Mucosa of descending colon (tissue), 3 donors: ENCODE measurements around the gene IGIP. TPM values are rescaled to one million over a fixed set of nuclear protein-coding genes. Genes with fewer than 3 reads are reported as not detected.

ENCODE experiments used
- ATAC-seq: fragments of 200-7000 bp; cut with Tn5 transposase; one replicate; pipeline ENCODE4 v1.9.1; 2020; ENCODE audit warnings: mild to moderate bottlenecking, moderate library complexity
- DNase-seq, 3 donors: peaks; one replicate each; pipeline ENCODE4 v3.0.0-alpha.2; 2020
- H3K36me3 ChIP-seq: fragments of 200-600 bp; one replicate; pipeline ENCODE4 v1.8.0; 2021; ENCODE audit warnings: low read depth, mild to moderate bottlenecking
- H3K4me1 ChIP-seq: fragments of 200-600 bp; one replicate; pipeline ENCODE4 v1.8.0; 2021; ENCODE audit warnings: low read depth, mild to moderate bottlenecking
- H3K4me3 ChIP-seq: fragments of 200-600 bp; one replicate; pipeline ENCODE4 v1.8.0; 2021; ENCODE audit warnings: mild to moderate bottlenecking
- H3K9me3 ChIP-seq: fragments of 200-600 bp; one replicate; pipeline ENCODE4 v1.8.0; 2021; ENCODE audit warnings: mild to moderate bottlenecking
- CTCF ChIP-seq: fragments of 200-600 bp; IDR thresholded peaks from one replicate; pipeline ENCODE4 v1.8.0; 2022; ENCODE audit warnings: antibody characterized with exemption, mild to moderate bottlenecking
- intact Hi-C, 2 donors: fragments of 100-400 bp; cut with DNase I in 1 of 2; cut with micrococcal nuclease in 1 of 2; formaldehyde crosslinking; loops; one replicate each; pipeline versions ENCODE4 v1.11.0 to v1.11.1; 2022; cut with DNase I, micrococcal nuclease
- total RNA-seq, 3 donors: library from RNA; stranded (reverse); fragmentation: NEBNext Ultra II Directional in 2 of 3; extraction: Animal tissue kit (Norgen Biotek cat#: 25700) in 2 of 3; gene quantifications; one replicate each; pipeline versions ENCODE4 v1.2.1 to v1.2.4, GENCODE V29; 2021 to 2023
- donor health status: DM: no; HTN: no; CAD: no; lungs with moderate emphysema.
- donor health status: DM: no; HTN: no; CAD: no.
- donor health status: DM: no; HTN: yes; CAD: no.

IGIP gene
- total RNA-seq, 3 donors from 2014 or later: 8.1 to 25.1 (median 9.8) TPM

GRCh38 chr5:140134277-140134935 is 8.7 kb downstream of the IGIP start:
- no peak for TF ChIP-seq CTCF
- no peaks in the 10 kb centered on the region for H3K9me3 ChIP-seq

GRCh38 chr5:140135127-140135526 is 9.4 kb downstream of the IGIP start:
- intact Hi-C loops: no loop called here

More at GRCh38 chr5:140134277-140134935, 8.7 kb downstream of the IGIP start:
- ATAC-seq (no peak), DNase-seq (no peak)
- Histone ChIP-seq H3K4me1 (no peaks in the 10 kb centered on the region), H3K36me3 (no peaks in the 10 kb centered on the region), H3K4me3 (no peak overlapping the region)
- intact Hi-C loops: no loop called here

GRCh38 chr5:140136624-140137023 is 10.9 kb downstream of the IGIP start:
- Histone ChIP-seq H3K36me3 (no peaks in the 10 kb centered on the region), H3K4me3 (no peak overlapping the region), H3K4me1 (no peaks in the 10 kb centered on the region), H3K9me3 (no peaks in the 10 kb centered on the region)
- TF ChIP-seq CTCF: no peak
- ATAC-seq: no peak
- intact Hi-C loops: no loop called here
- no peak for DNase-seq

More at GRCh38 chr5:140135127-140135526, 9.4 kb downstream of the IGIP start:
- Histone ChIP-seq H3K4me3 (no peak overlapping the region), H3K9me3 (no peaks in the 10 kb centered on the region), H3K36me3 (no peaks in the 10 kb centered on the region), H3K4me1 (no peaks in the 10 kb centered on the region)
- ATAC-seq (no peak), DNase-seq (no peak)
- no peak for TF ChIP-seq CTCF

GRCh38 chr5:140140435-140140834 is 14.7 kb downstream of the IGIP start:
- ATAC-seq: no peak
- DNase-seq: no peak
- H3K4me3 ChIP-seq: no peak overlapping the region
- intact Hi-C loops: no loop called here
- no peaks in the 10 kb centered on the region for H3K9me3 ChIP-seq
- no peaks in the 10 kb centered on the region for H3K36me3 ChIP-seq
- H3K4me1 ChIP-seq: no peaks in the 10 kb centered on the region
- TF ChIP-seq CTCF: no peak

GRCh38 chr5:140141241-140141640 is 15.5 kb downstream of the IGIP start:
- Histone ChIP-seq H3K9me3 (no peaks in the 10 kb centered on the region), H3K36me3 (no peaks in the 10 kb centered on the region), H3K4me1 (peaks cover 3% of the 10 kb centered on the region), H3K4me3 (no peak overlapping the region)
- no peak for DNase-seq
- ATAC-seq: no peak
- intact Hi-C loops: no loop called here
- no peak for TF ChIP-seq CTCF

GRCh38 chr5:140142246-140142645 is 16.5 kb downstream of the IGIP start:
- no peak for DNase-seq
- no peak for TF ChIP-seq CTCF
- Histone ChIP-seq H3K36me3 (no peaks in the 10 kb centered on the region), H3K9me3 (no peaks in the 10 kb centered on the region), H3K4me1 (peaks cover 6% of the 10 kb centered on the region), H3K4me3 (no peak overlapping the region)
- no peak for ATAC-seq
- intact Hi-C loops: no loop called here
